ENCODE measurements around the gene MVD. TPM values are rescaled to one million over a fixed set of nuclear protein-coding genes. Genes with fewer than 3 reads are reported as not detected.
A peak's percentile ranks its signal among the peaks of the same experiment; 100 is the strongest.

Gene MVD
- total RNA-seq, 1 donor from 2014 or later = 14.1 TPM

GRCh38 chr16:88651276-88651988 is 11.5 kb downstream of the MVD start:
- Histone ChIP-seq H3K27me3 (ENCODE audit: control insufficient read depth in 3 of 3, insufficient read depth in 3 of 3, low read length in 3 of 3) (no peaks in the 10 kb centered on the region), H3K9me3 (ENCODE audit: control insufficient read depth in 3 of 3, low read length in 3 of 3) (no peaks in the 10 kb centered on the region), H3K9ac (ENCODE audit: low read depth in 1 of 3, low read length in 3 of 3) (peak overlapping the region; percentile 64 to 74 (median 67)), H3K36me3 (ENCODE audit: control insufficient read depth in 3 of 3, insufficient read depth in 3 of 3, low read length in 3 of 3) (peaks cover 12 to 18% (median 17%) of the 10 kb centered on the region in 3 donors), H3K4me3 (ENCODE audit: low read length in 3 of 3) (peak overlapping the region; percentile 49 to 68 (median 62)), H3K4me1 (ENCODE audit: control insufficient read depth in 3 of 3, insufficient read depth in 3 of 3, low read length in 3 of 3) (peaks cover 12 to 13% (median 13%) of the 10 kb centered on the region in 3 donors), H3K27ac (ENCODE audit: low read depth, low read length) (peak overlapping the region; percentile 40)

GRCh38 chr16:88650749-88651275 is 12.1 kb downstream of the MVD start, which contains the start of gene CYBA:
TSS of gene CYBA (minus strand) at chr16:88651053. CDS start at chr16:88651013, 40 bp downstream.
- peaks cover 12 to 18% (median 17%) of the 10 kb centered on the region in 3 donors for H3K36me3 ChIP-seq (ENCODE audit: control insufficient read depth in 3 of 3, insufficient read depth in 3 of 3, low read length in 3 of 3)
- H3K4me1 ChIP-seq (ENCODE audit: control insufficient read depth in 3 of 3, insufficient read depth in 3 of 3, low read length in 3 of 3) = peaks cover 12 to 13% (median 13%) of the 10 kb centered on the region in 3 donors
- peak within 1 kb of the TSS; percentile 66 to 74 (median 67) for H3K9ac ChIP-seq (ENCODE audit: low read depth in 1 of 3, low read length in 3 of 3)
- no peaks in the 10 kb centered on the region for H3K27me3 ChIP-seq (ENCODE audit: control insufficient read depth in 3 of 3, insufficient read depth in 3 of 3, low read length in 3 of 3)
- peak within 1 kb of the TSS; percentile 40 for H3K27ac ChIP-seq (ENCODE audit: low read depth, low read length)
- no peaks in the 10 kb centered on the region for H3K9me3 ChIP-seq (ENCODE audit: control insufficient read depth in 3 of 3, low read length in 3 of 3)
- H3K4me3 ChIP-seq (ENCODE audit: low read length in 3 of 3) = peak within 1 kb of the TSS; percentile 62 to 68 (median 65)

GRCh38 chr16:88649924-88650748 is 12.8 kb downstream of the MVD start:
- peak overlapping the region in 2 of 3 donors; percentile 50 to 66 for H3K9ac ChIP-seq (ENCODE audit: low read depth in 1 of 3, low read length in 3 of 3)
- peaks cover 12 to 13% (median 13%) of the 10 kb centered on the region in 3 donors for H3K4me1 ChIP-seq (ENCODE audit: control insufficient read depth in 3 of 3, insufficient read depth in 3 of 3, low read length in 3 of 3)
- H3K27me3 ChIP-seq (ENCODE audit: control insufficient read depth in 3 of 3, insufficient read depth in 3 of 3, low read length in 3 of 3) = no peaks in the 10 kb centered on the region
- peaks cover 9 to 17% (median 15%) of the 10 kb centered on the region in 3 donors for H3K36me3 ChIP-seq (ENCODE audit: control insufficient read depth in 3 of 3, insufficient read depth in 3 of 3, low read length in 3 of 3)
- H3K4me3 ChIP-seq (ENCODE audit: low read length in 3 of 3) = peak overlapping the region; percentile 62 to 67 (median 65)
- H3K9me3 ChIP-seq (ENCODE audit: control insufficient read depth in 3 of 3, low read length in 3 of 3) = no peaks in the 10 kb centered on the region
- peak overlapping the region; percentile 19 for H3K27ac ChIP-seq (ENCODE audit: low read depth, low read length)

GRCh38 chr16:88649195-88649923 is 13.5 kb downstream of the MVD start:
- Histone ChIP-seq H3K27me3 (ENCODE audit: control insufficient read depth in 3 of 3, insufficient read depth in 3 of 3, low read length in 3 of 3) (no peaks in the 10 kb centered on the region), H3K9ac (ENCODE audit: low read depth in 1 of 3, low read length in 3 of 3) (no peak overlapping the region), H3K36me3 (ENCODE audit: control insufficient read depth in 3 of 3, insufficient read depth in 3 of 3, low read length in 3 of 3) (peaks cover 6 to 10% (median 7%) of the 10 kb centered on the region in 3 donors), H3K27ac (ENCODE audit: low read depth, low read length) (no peak overlapping the region), H3K4me1 (ENCODE audit: control insufficient read depth in 3 of 3, insufficient read depth in 3 of 3, low read length in 3 of 3) (peaks cover 12 to 13% (median 13%) of the 10 kb centered on the region in 3 donors), H3K4me3 (ENCODE audit: low read length in 3 of 3) (peak overlapping the region in 1 of 3 donors; percentile 62), H3K9me3 (ENCODE audit: control insufficient read depth in 3 of 3, low read length in 3 of 3) (no peaks in the 10 kb centered on the region)

- Histone ChIP-seq H3K9ac (ENCODE audit: low read depth in 1 of 3, low read length in 3 of 3) (no peak overlapping the region), H3K36me3 (ENCODE audit: control insufficient read depth in 3 of 3, insufficient read depth in 3 of 3, low read length in 3 of 3) (peaks cover 0 to under 1% (median 0%) of the 10 kb centered on the region in 3 donors), H3K4me3 (ENCODE audit: low read length in 3 of 3) (no peak overlapping the region), H3K27ac (ENCODE audit: low read depth, low read length) (no peak overlapping the region), H3K27me3 (ENCODE audit: control insufficient read depth in 3 of 3, insufficient read depth in 3 of 3, low read length in 3 of 3) (no peaks in the 10 kb centered on the region), H3K9me3 (ENCODE audit: control insufficient read depth in 3 of 3, low read length in 3 of 3) (no peaks in the 10 kb centered on the region), H3K4me1 (ENCODE audit: control insufficient read depth in 3 of 3, insufficient read depth in 3 of 3, low read length in 3 of 3) (peaks cover 12 to 13% (median 13%) of the 10 kb centered on the region in 3 donors)
These were observed 15.5 kb downstream of the MVD start for GRCh38 chr16:88647178-88648070.

GRCh38 chr16:88646345-88647034 is 16.4 kb downstream of the MVD start:
- Histone ChIP-seq H3K9ac (ENCODE audit: low read depth in 1 of 3, low read length in 3 of 3) (no peak overlapping the region), H3K27me3 (ENCODE audit: control insufficient read depth in 3 of 3, insufficient read depth in 3 of 3, low read length in 3 of 3) (no peaks in the 10 kb centered on the region), H3K4me3 (ENCODE audit: low read length in 3 of 3) (no peak overlapping the region), H3K4me1 (ENCODE audit: control insufficient read depth in 3 of 3, insufficient read depth in 3 of 3, low read length in 3 of 3) (peaks cover 7 to 12% (median 8%) of the 10 kb centered on the region in 3 donors), H3K9me3 (ENCODE audit: control insufficient read depth in 3 of 3, low read length in 3 of 3) (no peaks in the 10 kb centered on the region), H3K27ac (ENCODE audit: low read depth, low read length) (no peak overlapping the region), H3K36me3 (ENCODE audit: control insufficient read depth in 3 of 3, insufficient read depth in 3 of 3, low read length in 3 of 3) (no peaks in the 10 kb centered on the region)

GRCh38 chr16:88645941-88646340 is 16.9 kb downstream of the MVD start:
- no peak overlapping the region for H3K4me3 ChIP-seq (ENCODE audit: low read length in 3 of 3)
- H3K9ac ChIP-seq (ENCODE audit: low read depth in 1 of 3, low read length in 3 of 3) = no peak overlapping the region
- H3K36me3 ChIP-seq (ENCODE audit: control insufficient read depth in 3 of 3, insufficient read depth in 3 of 3, low read length in 3 of 3) = no peaks in the 10 kb centered on the region
- H3K9me3 ChIP-seq (ENCODE audit: control insufficient read depth in 3 of 3, low read length in 3 of 3) = no peaks in the 10 kb centered on the region
- peaks cover 0 to 2% (median under 1%) of the 10 kb centered on the region in 3 donors for H3K27me3 ChIP-seq (ENCODE audit: control insufficient read depth in 3 of 3, insufficient read depth in 3 of 3, low read length in 3 of 3)
- H3K4me1 ChIP-seq (ENCODE audit: control insufficient read depth in 3 of 3, insufficient read depth in 3 of 3, low read length in 3 of 3) = peaks cover 3 to 7% (median 3%) of the 10 kb centered on the region in 3 donors
- no peak overlapping the region for H3K27ac ChIP-seq (ENCODE audit: low read depth, low read length)

- no peaks in the 10 kb centered on the region for H3K9me3 ChIP-seq (ENCODE audit: control insufficient read depth in 3 of 3, low read length in 3 of 3)
- no peak overlapping the region for H3K4me3 ChIP-seq (ENCODE audit: low read length in 3 of 3)
- no peak overlapping the region for H3K9ac ChIP-seq (ENCODE audit: low read depth in 1 of 3, low read length in 3 of 3)
- no peaks in the 10 kb centered on the region for H3K36me3 ChIP-seq (ENCODE audit: control insufficient read depth in 3 of 3, insufficient read depth in 3 of 3, low read length in 3 of 3)
- peaks cover 0 to 7% (median 0%) of the 10 kb centered on the region in 3 donors for H3K4me1 ChIP-seq (ENCODE audit: control insufficient read depth in 3 of 3, insufficient read depth in 3 of 3, low read length in 3 of 3)
- no peak overlapping the region for H3K27ac ChIP-seq (ENCODE audit: low read depth, low read length)
- peaks cover 4 to 7% (median 5%) of the 10 kb centered on the region in 3 donors for H3K27me3 ChIP-seq (ENCODE audit: control insufficient read depth in 3 of 3, insufficient read depth in 3 of 3, low read length in 3 of 3)
These were observed 17.4 kb downstream of the MVD start for GRCh38 chr16:88645455-88645854.
